Hematopoietic multipotent progenitor cell treated with erythropoietin and hydrocortisone succinate and interleukin-3 and kit ligand, for 15 days (in vitro differentiated cells): ENCODE results near the gene LCE5A.
A peak's percentile ranks its signal among the peaks of the same experiment; 100 is the strongest.
"Not testable (repeated sequence)": the region's sequence is repeated elsewhere in the genome, so short reads cannot be mapped to it uniquely, and the experiment has no call there.

Experiments used
- DNase-seq: peaks from one replicate; pipeline ENCODE4 v3.0.0-alpha.2; 2015; ENCODE audit warnings: low spot score

The LCE5A gene

DNA sequence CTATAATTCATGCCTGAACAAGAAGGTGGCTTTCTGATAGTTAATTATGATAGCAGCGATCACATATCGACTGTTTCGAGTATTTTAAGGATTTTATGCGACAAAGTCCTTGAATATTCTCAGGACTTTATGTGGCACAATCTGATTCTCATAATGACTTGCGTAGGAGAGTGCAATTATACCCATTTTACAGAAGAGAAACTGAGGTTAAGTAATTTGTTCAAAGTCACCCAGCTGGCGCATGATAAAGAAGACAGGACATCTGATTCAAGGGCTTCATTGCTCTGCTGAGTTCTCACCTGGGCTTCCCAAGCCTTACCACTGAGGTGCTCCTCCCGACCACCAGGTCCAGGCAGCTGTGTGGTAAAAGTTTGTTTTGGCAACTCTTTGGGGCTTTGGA is 5.5 kb downstream of the LCE5A start:
- no peak for DNase-seq

DNA sequence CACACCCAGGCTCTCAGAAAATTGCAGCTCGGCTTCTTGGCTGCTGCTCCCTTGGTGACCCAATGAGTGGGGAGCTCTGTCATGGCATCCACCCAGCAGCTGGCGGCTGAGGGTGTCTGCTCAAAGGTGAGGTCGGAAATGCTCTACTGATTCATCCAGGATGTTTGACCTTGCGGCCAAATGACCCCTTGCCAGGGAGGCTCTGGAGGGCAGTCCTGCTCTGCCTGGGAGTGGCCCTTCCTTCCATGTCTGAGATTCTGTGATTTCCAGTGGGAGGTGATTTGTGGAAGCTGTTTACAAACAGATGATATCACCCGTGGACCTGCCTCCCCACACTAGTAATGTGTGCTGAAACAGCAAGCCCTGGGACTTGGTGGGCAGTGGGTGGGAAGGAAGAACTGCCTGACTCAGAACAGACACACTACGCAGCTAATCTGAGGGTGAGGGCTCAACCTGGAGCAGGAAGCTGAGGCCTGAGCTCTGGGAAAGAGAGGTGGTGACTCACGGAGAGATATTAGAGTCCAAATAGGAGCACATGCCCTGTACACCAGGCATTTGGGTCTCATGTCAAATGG is 6.7 kb downstream of the LCE5A start:
- DNase-seq: no peak

DNA sequence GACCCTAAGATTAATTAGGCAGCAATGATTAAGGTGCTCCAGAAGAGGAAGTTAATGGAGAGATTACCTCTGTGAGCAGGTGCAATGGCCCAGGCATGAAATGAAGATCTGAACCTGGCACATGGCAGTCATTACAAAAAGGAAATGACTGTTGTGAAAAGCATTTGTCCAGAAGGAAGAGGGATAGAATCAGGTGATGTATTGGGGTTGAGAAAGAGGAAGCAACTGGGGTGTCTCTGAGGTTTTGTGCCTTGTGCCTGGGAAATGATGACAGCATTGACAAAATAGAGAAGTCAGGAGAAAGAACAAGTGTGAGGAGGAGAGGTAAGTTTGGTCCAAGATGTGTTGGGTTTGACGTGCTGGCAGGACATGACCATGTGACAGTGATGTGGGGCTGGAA is 9.2 kb downstream of the LCE5A start:
- DNase-seq: no peak

DNA sequence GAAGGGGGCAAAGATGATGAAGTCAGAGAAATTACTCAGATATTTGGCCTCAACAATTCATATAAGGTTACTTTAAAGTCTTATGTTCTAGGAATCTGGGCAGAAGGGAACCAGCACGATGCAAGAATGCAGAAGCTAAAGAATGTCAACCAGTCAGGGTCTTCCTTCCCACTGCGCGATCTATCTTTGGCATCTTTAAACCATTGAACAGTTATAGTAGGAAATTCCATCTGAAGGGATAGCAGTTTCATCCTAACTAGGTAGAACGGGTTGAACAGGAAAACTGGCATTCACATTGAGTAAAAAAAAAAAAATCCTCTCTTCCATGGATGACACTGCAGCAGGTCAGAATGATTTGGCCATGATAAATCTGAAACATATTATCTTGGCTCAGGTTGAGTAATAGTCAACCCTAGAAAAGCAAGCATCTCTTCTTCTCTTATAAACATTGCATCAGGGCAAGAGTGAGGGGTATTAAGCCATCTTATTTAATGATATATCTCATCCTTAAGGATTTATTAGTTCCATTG is 10.0 kb downstream of the LCE5A start:
- DNase-seq: no peak

DNA sequence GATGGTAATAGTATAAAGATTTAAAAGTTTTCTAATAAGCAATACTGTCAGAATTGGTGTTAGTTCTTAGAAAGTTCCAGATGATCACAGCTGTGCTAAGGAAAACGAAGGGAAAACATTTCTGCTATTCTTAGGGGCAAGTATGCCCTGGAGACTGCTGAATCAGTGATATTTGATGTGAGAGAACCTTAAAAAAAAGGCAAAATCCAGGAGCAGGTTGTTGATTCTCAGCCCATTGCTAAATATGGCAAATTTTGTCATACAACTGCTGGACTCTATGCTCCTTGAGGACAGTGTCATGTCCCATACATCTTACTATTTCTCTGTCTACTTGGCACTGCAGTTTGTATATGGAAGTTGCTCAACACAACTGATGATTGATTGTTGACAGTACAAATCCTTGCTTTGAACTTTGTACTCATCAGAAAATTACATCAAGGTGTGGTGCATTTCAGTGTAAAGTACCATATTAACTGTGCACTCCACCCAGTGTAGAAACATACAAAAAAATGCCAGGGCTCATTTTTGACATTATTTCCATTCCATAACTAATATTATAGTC is 14.6 kb downstream of the LCE5A start:
- DNase-seq: no peak

DNA sequence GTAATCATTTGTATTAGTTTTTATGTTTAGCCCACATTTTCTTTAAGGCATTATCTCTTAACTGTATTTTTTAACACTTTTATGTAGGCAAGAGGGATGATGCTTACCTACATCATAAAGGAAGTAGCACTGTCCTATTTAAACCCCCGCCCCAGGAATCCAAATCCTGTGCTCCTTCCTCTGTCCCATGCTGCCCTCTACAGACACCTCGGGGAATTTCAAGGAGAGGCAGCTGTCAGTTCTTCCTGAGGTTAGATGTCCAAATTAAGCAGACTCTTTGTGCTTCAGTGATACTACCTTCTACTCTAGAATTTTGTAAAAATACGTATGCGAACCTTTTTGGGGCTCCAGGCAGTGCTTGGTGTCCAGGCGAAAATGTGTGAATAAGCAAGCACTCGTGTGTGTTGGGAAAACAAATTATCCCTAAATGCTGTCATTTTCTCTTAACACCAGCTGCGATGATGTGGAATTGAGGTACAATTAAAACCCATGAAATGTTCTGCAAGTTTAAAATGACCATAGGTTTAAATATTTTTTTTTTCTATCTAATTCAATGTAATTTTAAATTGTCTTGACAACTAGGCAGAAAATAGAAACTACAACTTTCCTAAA is 22.8 kb downstream of the LCE5A start:
- peak; percentile 12 for DNase-seq

DNA sequence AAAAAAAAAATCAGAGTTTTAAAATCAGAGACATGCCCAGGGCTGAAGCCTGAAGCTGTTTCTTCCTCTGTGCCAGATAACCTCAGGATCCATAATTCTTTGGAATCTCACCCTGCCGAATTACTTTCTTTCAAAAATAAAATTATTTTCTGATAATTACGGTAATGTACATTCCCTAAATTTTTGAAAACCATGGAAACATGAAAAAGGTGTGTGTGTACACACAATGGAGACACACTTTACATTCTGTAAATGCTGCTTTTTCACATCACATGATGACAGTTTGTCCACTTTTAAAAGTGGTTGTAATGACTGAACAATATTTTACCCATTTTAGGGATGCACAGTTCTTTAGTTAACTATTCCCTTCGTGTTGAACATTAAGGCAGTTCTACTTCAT is 25.2 kb downstream of the LCE5A start:
- DNase-seq: no peak

DNA sequence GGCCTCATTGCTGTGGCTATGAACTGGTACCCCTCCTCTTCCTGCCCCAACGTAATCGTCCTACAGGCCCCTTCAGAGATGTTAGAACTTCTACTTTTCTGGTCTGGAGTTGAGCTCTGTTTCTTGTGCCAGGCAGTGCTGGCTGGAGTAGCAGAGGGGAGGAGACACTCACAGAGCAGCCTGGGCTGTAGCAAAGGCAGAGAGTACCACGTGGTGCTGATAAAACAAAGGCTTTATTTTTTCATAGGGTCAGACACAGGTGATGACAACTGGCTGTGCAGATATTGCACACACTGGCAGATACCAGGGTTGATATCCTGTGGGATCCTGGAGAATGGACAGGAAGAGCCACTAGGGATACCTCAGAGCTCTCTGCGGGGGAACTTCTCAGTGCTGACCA is 26.9 kb downstream of the LCE5A start:
- DNase-seq: no peak

DNA sequence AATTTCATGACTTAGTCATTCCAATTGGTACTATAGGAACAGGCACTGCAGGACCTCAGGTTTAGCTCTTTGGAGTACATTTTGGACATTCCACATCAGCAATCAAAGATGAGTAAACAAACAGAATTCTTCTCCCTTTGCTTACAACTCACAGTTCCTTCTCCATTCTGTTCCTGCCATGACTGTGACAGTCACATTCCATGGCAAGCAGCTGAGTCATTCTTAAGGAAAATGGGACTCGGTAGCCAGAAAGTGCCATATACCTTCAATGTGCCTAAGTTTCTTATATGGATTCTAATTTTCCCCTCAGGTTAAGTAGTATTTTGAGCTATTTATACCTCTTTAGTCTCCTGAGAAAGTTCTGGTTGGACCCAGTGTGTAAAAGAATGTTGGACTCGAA is 29.3 kb downstream of the LCE5A start:
- DNase-seq: no peak

DNA sequence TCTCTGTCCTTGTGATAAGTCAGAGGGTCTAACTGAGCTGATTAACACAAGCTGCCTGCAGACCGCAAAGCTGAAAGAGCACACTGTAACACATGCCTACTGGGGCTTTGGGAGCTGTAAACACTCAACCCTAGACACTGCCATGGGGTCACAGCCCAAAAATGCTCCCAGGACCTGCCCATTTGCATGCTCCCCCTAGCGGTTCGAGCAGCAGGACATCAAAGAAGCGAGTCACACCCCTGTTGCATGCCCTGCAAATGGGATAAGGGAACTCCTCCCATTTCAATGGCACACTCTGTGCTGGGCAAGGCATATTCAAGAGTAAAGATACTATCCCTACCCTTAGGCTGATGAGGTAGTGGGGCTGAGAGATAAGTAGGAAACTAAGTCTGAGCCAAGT is 33.2 kb downstream of the LCE5A start:
- no peak for DNase-seq

DNA sequence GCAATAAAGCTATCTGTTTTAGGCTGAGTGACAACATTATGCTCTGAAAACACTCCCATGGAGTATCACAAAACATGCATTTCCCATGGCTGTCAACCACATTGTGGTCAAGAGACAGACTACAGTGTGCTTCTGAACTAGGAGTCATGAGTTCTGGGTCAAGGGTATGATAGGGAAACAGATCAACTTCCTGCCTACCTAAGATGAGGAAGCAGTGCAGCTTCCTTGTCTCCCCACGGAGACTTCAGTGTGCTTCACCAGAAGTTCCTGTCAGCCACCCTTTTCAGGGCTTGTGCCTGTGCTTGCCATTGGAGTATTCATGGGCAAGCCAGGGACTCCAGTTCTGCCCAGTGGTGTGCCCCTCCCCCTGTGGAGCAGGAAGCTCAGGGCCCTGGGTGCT is 36.1 kb downstream of the LCE5A start:
- DNase-seq: no peak

DNA sequence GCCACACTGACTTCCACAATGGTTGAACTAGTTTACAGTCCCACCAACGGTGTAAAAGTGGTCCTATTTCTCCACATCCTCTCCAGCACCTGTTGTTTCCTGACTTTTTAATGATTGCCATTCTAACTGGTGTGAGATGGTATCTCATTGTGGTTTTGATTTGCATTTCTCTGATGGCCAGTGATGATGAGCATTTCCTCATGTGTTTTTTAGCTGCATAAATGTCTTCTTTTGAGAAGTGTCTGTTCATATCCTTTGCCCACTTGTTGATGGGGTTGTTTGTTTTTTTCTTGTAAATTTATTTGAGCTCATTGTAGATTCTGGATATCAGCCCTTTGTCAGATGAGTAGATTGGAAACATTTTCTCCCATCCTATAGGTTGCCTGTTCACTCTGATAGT is 37.8 kb downstream of the LCE5A start:
- DNase-seq: not testable (repeated sequence)
